Measurements from ENCODE around the gene DAPK2. TPM values are rescaled to one million over a fixed set of nuclear protein-coding genes. Genes with fewer than 3 reads are reported as not detected.

DAPK2 gene
- polyA plus RNA-seq, 2 of the 4 experiments (the other 2 are of a cell fraction), result 3.1 to 4.8 TPM

DNA sequence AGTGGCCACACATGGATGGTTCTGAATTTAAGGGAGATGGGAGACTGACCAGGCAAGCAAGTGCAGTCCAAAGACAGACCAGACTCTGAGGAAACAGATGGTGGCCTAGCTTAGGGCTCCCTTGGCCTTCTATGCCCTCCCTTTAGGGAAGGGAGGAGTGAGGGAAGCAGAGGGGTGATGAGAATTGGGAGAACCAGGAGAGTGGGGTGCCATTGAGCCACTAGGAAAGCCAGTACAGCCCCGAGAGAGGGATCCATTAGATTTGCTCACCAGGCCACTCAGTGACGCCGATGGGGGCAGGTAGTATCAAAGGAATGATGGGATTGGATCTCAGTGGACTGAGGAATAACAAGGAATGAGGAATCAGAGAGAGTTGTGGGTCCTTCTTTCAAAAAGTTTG is 182.1 kb downstream of the DAPK2 start:
- ATAC-seq (no peak), FAIRE-seq (no peak), DNase-seq (ENCODE audit: low read depth in 1 of 2, low spot score in 1 of 2) (no peak)
- Histone ChIP-seq H3K9me3 (no peaks in the 10 kb centered on the region), H3K27ac (no peak overlapping the region), H3K4me2 (no peak overlapping the region), H3K4me1 (no peaks in the 10 kb centered on the region), H3K4me3 (no peak overlapping the region)
- no peak for TF ChIP-seq ZNF302 (CRISPR knock-in tag; IDR thresholded peaks at IDR 0.05)
- TF ChIP-seq FOXS1 (CRISPR knock-in tag; IDR thresholded peaks at IDR 0.05), result no peak
- no peak for TF ChIP-seq KDM5A (IDR thresholded peaks at IDR 0.05)
- TF ChIP-seq EHMT2 (IDR thresholded peaks at IDR 0.05; ENCODE audit: low read depth), result no peak
- no peak for TF ChIP-seq MAZ (IDR thresholded peaks at IDR 0.05; ENCODE audit: borderline replicate concordance, low read depth, low read length)
- no peak for TF ChIP-seq JUN (IDR thresholded peaks at IDR 0.05)
- no peak for TF ChIP-seq REST (IDR thresholded peaks at IDR 0.05)
- TF ChIP-seq, protein P1, sequence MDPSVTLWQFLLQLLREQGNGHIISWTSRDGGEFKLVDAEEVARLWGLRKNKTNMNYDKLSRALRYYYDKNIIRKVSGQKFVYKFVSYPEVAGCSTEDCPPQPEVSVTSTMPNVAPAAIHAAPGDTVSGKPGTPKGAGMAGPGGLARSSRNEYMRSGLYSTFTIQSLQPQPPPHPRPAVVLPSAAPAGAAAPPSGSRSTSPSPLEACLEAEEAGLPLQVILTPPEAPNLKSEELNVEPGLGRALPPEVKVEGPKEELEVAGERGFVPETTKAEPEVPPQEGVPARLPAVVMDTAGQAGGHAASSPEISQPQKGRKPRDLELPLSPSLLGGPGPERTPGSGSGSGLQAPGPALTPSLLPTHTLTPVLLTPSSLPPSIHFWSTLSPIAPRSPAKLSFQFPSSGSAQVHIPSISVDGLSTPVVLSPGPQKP (IDR thresholded peaks at IDR 0.05; ENCODE audit: low read depth, low read length), result no peak
- no peak for TF ChIP-seq HOXB13 (CRISPR knock-in tag; IDR thresholded peaks at IDR 0.05; ENCODE audit: low read depth)
- TF ChIP-seq E2F6 (IDR thresholded peaks at IDR 0.05; ENCODE audit: borderline replicate concordance, low read depth), result no peak
- TF ChIP-seq RCOR1 (IDR thresholded peaks at IDR 0.05; ENCODE audit: low read depth, low read length), result no peak
- TF ChIP-seq NFE2L2 (conservative IDR thresholded peaks at IDR 0.05; ENCODE audit: low read length), result no peak
- TF ChIP-seq PHF8 (IDR thresholded peaks at IDR 0.05; ENCODE audit: borderline replicate concordance, low read depth), result no peak
- no peak for TF ChIP-seq BHLHE40 (IDR thresholded peaks at IDR 0.05; ENCODE audit: low read depth, low read length)
- TF ChIP-seq CHD2 (IDR thresholded peaks at IDR 0.05; ENCODE audit: low read length, partially characterized antibody), result no peak
- CTCF ChIA-PET, result no interaction called here
- POLR2A ChIA-PET, result no interaction called here
- 20% methylated on average over 3 of the region's 3 CpGs for WGBS (ENCODE audit: missing lambda C conversion rate)

GRCh38 chr15:63861946-63862517 is 184.3 kb downstream of the DAPK2 start:
- ATAC-seq, result no peak
- FAIRE-seq, result no peak
- DNase-seq (ENCODE audit: low read depth in 1 of 2, low spot score in 1 of 2), result no peak
- 53% methylated on average over 2 of the region's 2 CpGs for WGBS (ENCODE audit: missing lambda C conversion rate)
- Histone ChIP-seq H3K4me1 (peaks cover 7% of the 10 kb centered on the region; the same call in 1 of the 3 replicates), H3K4me3 (no peak overlapping the region), H3K27ac (no peak overlapping the region), H3K4me2 (no peak overlapping the region), H3K9me3 (no peaks in the 10 kb centered on the region)
- POLR2A ChIA-PET, result no interaction called here
- CTCF ChIA-PET, result interaction anchor here (1.5 kb wide), 1 partner anchor 18 kb away, joined by 3 read pairs; no protein-coding TSS in a partner anchor
- TF ChIP-seq RAD21 (conservative IDR thresholded peaks at IDR 0.05 in 1 of 2, IDR thresholded peaks at IDR 0.05 in 1 of 2), result no peak
- no peak for TF ChIP-seq CBX2 (IDR thresholded peaks at IDR 0.05; ENCODE audit: borderline replicate concordance, low read depth)
- no peak for TF ChIP-seq SMC3 (IDR thresholded peaks at IDR 0.05)
- TF ChIP-seq POLR2A (IDR thresholded peaks at IDR 0.05; ENCODE audit: low read length), result no peak
- no peak for TF ChIP-seq MAZ (IDR thresholded peaks at IDR 0.05; ENCODE audit: borderline replicate concordance, low read depth, low read length)
- TF ChIP-seq NFE2L2 (conservative IDR thresholded peaks at IDR 0.05; ENCODE audit: low read length), result no peak
- no peak for TF ChIP-seq HOXA7 (CRISPR knock-in tag; IDR thresholded peaks at IDR 0.05)
- no peak for TF ChIP-seq ESRRA (IDR thresholded peaks at IDR 0.05; ENCODE audit: borderline replicate concordance, low read length)
- no peak for TF ChIP-seq JUN (IDR thresholded peaks at IDR 0.05)
- no peak for TF ChIP-seq REST (IDR thresholded peaks at IDR 0.05)
- TF ChIP-seq, protein P1 (IDR thresholded peaks at IDR 0.05; ENCODE audit: low read depth, low read length), result no peak
- no peak for TF ChIP-seq KDM5A (IDR thresholded peaks at IDR 0.05)
- TF ChIP-seq PHF8 (IDR thresholded peaks at IDR 0.05; ENCODE audit: borderline replicate concordance, low read depth), result no peak
- no peak for TF ChIP-seq CHD4 (IDR thresholded peaks at IDR 0.05; ENCODE audit: borderline replicate concordance)
- TF ChIP-seq CEBPB (IDR thresholded peaks at IDR 0.05), result no peak
- TF ChIP-seq SREBF2 (IDR thresholded peaks at IDR 0.05), result no peak
- TF ChIP-seq ZSCAN20 (CRISPR knock-in tag; IDR thresholded peaks at IDR 0.05), result no peak
- TF ChIP-seq NR3C1 (IDR thresholded peaks at IDR 0.05), result no peak

All from A549 (cell line).